GM23338 (cell line): ENCODE results near the gene GRID1. TPM values are rescaled to one million over a fixed set of nuclear protein-coding genes. Genes with fewer than 3 reads are reported as not detected.

ENCODE experiments used
- ATAC-seq: fragments of 200-7000 bp; cut with Tn5 transposase; 3 replicates; pipeline ENCODE4 v1.9.1; 2020
- DNase-seq: peaks from one replicate; pipeline ENCODE4 v3.0.0-alpha.2; 2015; ENCODE audit warnings: low spot score
- H2AFZ ChIP-seq: fragments of 200-600 bp; sonication (generic); 2 replicates; pipeline ENCODE4 v1.8.0; 2016; ENCODE audit warnings: antibody characterized with exemption, mild to moderate bottlenecking, moderate library complexity
- H3F3A ChIP-seq: fragments of 200-600 bp; sonication (generic); replicated peaks from 2 replicates; pipeline ENCODE4 v1.8.0; 2017; ENCODE audit warnings: antibody characterized with exemption, mixed run types, low read depth
- H3K27ac ChIP-seq: fragments of 200-600 bp; sonication (generic); 2 replicates; pipeline ENCODE4 v1.6.1; 2016; ENCODE audit warnings: low read depth
- H3K27me3 ChIP-seq: fragments of 200-600 bp; sonication (generic); 2 replicates; pipeline ENCODE4 v1.8.0; 2016; ENCODE audit warnings: mild to moderate bottlenecking, mixed run types, moderate library complexity; ENCODE audit not compliant: insufficient read depth
- H3K36me3 ChIP-seq: fragments of 200-600 bp; sonication (generic); 2 replicates; pipeline ENCODE4 v1.8.0; 2016; ENCODE audit warnings: mild to moderate bottlenecking; ENCODE audit not compliant: insufficient read depth
- H3K4me1 ChIP-seq: fragments of 200-600 bp; sonication (generic); 2 replicates; pipeline ENCODE4 v1.8.0; 2016; ENCODE audit warnings: mild to moderate bottlenecking, moderate library complexity; ENCODE audit not compliant: insufficient read depth
- H3K4me2 ChIP-seq: fragments of 200-600 bp; sonication (generic); 2 replicates; pipeline ENCODE4 v1.7.1; 2017; ENCODE audit warnings: mixed run types
- H3K4me3 ChIP-seq: fragments of 200-600 bp; sonication (generic); 2 replicates; pipeline ENCODE4 v1.6.1; 2016; ENCODE audit warnings: mixed run types
- H3K79me2 ChIP-seq: fragments of 200-600 bp; sonication (generic); replicated peaks from 2 replicates; pipeline ENCODE4 v1.8.0; 2017; ENCODE audit warnings: mild to moderate bottlenecking; ENCODE audit not compliant: insufficient read depth
- H3K9me2 ChIP-seq: fragments of 200-600 bp; sonication (generic); 2 replicates; pipeline ENCODE4 v1.8.0; 2017; ENCODE audit not compliant: insufficient read depth
- H4K20me1 ChIP-seq: fragments of 200-600 bp; sonication (generic); replicated peaks from 2 replicates; pipeline ENCODE4 v1.8.0; 2017; ENCODE audit warnings: mild to moderate bottlenecking; ENCODE audit not compliant: insufficient read depth
- H3K27ac Mint-ChIP-seq: 2 replicates; pipeline ENCODE4 v1.8.0; 2020; ENCODE audit warnings: inconsistent platforms, mild to moderate bottlenecking, moderate library complexity, mixed read lengths
- H3K27me3 Mint-ChIP-seq: 3 replicates; pipeline ENCODE4 v1.8.0; 2022; ENCODE audit warnings: low read depth, mild to moderate bottlenecking, moderate library complexity, mixed read lengths, inconsistent platforms; ENCODE audit not compliant: insufficient read depth, poor library complexity
- H3K36me3 Mint-ChIP-seq: 3 replicates; pipeline ENCODE4 v1.8.0; 2021; ENCODE audit warnings: low read depth, mild to moderate bottlenecking, inconsistent platforms, moderate library complexity, mixed read lengths
- H3K4me1 Mint-ChIP-seq: 3 replicates; pipeline ENCODE4 v1.8.0; 2020; ENCODE audit warnings: mild to moderate bottlenecking, inconsistent platforms, mixed read lengths
- H3K4me3 Mint-ChIP-seq: 3 replicates; pipeline ENCODE4 v1.8.0; 2021; ENCODE audit warnings: moderate library complexity, mild to moderate bottlenecking, inconsistent platforms, mixed read lengths
- H3K9me3 Mint-ChIP-seq: 3 replicates; pipeline ENCODE4 v1.8.0; 2020; ENCODE audit warnings: moderate library complexity, mild to moderate bottlenecking, inconsistent platforms, mixed read lengths
- CREB1 ChIP-seq: fragments of 250-450 bp; sonication (Bioruptor Pico); IDR thresholded peaks from 2 replicates; pipeline ENCODE4 v1.5.0; 2020; ENCODE audit warnings: low read depth, mild to moderate bottlenecking, moderate library complexity
- EZH2 ChIP-seq: fragments of 200-600 bp; sonication (generic); IDR thresholded peaks from one replicate; pipeline ENCODE4 v1.8.0; 2017; ENCODE audit warnings: antibody characterized with exemption, mild to moderate bottlenecking, low read depth; ENCODE audit not compliant: unreplicated experiment
- EZH2phosphoT487 ChIP-seq: fragments of 200-600 bp; sonication (generic); IDR thresholded peaks from one replicate; pipeline ENCODE4 v1.8.1; 2018; ENCODE audit warnings: antibody characterized with exemption; ENCODE audit not compliant: unreplicated experiment
- JUNB ChIP-seq: IDR thresholded peaks from one replicate; pipeline ENCODE4 v1.6.1; 2016; ENCODE audit warnings: antibody characterized with exemption; ENCODE audit not compliant: unreplicated experiment
- NANOG ChIP-seq: IDR thresholded peaks from 2 replicates; pipeline ENCODE4 v1.6.1; 2016; ENCODE audit warnings: antibody characterized with exemption, borderline replicate concordance
- POLR2AphosphoS5 ChIP-seq: IDR thresholded peaks from 2 replicates; pipeline ENCODE4 v1.6.1; 2016; ENCODE audit warnings: antibody characterized with exemption, low read depth
- REST ChIP-seq: IDR thresholded peaks from one replicate; pipeline ENCODE4 v1.6.1; 2018; ENCODE audit warnings: antibody characterized with exemption; ENCODE audit not compliant: unreplicated experiment
- STAT1 ChIP-seq: IDR thresholded peaks from one replicate; pipeline ENCODE4 v1.6.1; 2016; ENCODE audit warnings: antibody characterized with exemption; ENCODE audit not compliant: unreplicated experiment
- ZNF114 ChIP-seq: fragments of 250-450 bp; sonication (Bioruptor Pico); IDR thresholded peaks from 2 replicates; pipeline ENCODE4 v1.5.0; 2020; ENCODE audit warnings: mild to moderate bottlenecking, moderate library complexity
- ZNF331 ChIP-seq: fragments of 250-450 bp; sonication (Bioruptor Pico); IDR thresholded peaks from 2 replicates; pipeline ENCODE4 v1.5.0; 2020; ENCODE audit warnings: low read depth, mild to moderate bottlenecking, moderate library complexity
- ZNF462 ChIP-seq: fragments of 250-450 bp; sonication (Bioruptor Pico); IDR thresholded peaks from 2 replicates; pipeline ENCODE4 v1.5.0; 2020; ENCODE audit warnings: mild to moderate bottlenecking, moderate library complexity
- polyA plus RNA-seq: library from polyadenylated mRNA; unstranded; fragments of >200 nt; fragmentation: Nextera tagmentation; extraction: Ambion mirVana; gene quantifications from 2 replicates; pipeline ENCODE4 v1.2.1, GENCODE V29; 2016
- total RNA-seq: library from RNA; depleted of rRNA; stranded (reverse); fragments of >200 nt; shearing (Covaris generic); gene quantifications from 2 replicates; pipeline ENCODE4 v1.2.3, GENCODE V29; 2014
- TF ChIP-seq, protein P1 (sequence below), 2 experiments: fragments of 200-600 bp in 1 of 2; sonication (generic) in 1 of 2; conservative IDR thresholded peaks; 2 replicates each; pipeline versions ENCODE4 v1.5.1 to v1.6.1; 2016 to 2017; ENCODE audit warnings: antibody characterized with exemption in 2 of 2, low read depth in 2 of 2, mild to moderate bottlenecking in 2 of 2, moderate library complexity in 1 of 2
- TF ChIP-seq, protein P2 (sequence below): IDR thresholded peaks from 2 replicates; pipeline ENCODE4 v1.6.1; 2016; ENCODE audit warnings: antibody characterized with exemption

The GRID1 gene
- total and polyA plus RNA-seq, 2 experiments from 2014 or later, result 0.14 to 0.15 TPM

DNA sequence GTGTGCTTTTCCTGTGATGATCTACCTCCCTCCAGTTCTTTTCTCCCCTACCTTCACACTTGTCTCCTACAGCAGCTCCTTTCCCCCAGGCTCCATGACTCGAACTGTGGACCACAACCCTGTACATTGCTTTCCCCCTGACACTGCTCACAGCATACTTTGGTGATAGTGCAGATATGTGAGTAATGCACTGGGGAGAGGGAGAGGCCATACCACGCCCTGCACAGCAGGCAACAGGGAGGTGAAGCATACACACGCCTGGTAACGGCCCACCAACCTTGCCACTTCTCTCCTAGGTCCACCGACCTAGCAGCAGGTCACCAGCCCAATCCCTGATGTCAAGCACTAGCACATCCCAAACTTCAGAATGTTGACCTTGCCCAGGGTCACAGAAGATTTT lies 238.2 kb downstream of the GRID1 start:
- Mint-ChIP-seq H3K27ac (no peak overlapping the region), H3K9me3 (peaks cover 58% of the 10 kb centered on the region), H3K4me1 (no peaks in the 10 kb centered on the region), H3K27me3 (peaks cover 6% of the 10 kb centered on the region), H3K4me3 (no peak overlapping the region), H3K36me3 (peaks cover 6% of the 10 kb centered on the region; the same call in 2 of the 3 replicates)
- Histone ChIP-seq H3K79me2 (no peaks in the 10 kb centered on the region), H3K4me2 (no peak overlapping the region), H3K36me3 (no peaks in the 10 kb centered on the region), H4K20me1 (no peaks in the 10 kb centered on the region), H3F3A (no peaks in the 10 kb centered on the region), H2AFZ (no peak overlapping the region), H3K27ac (no peak overlapping the region), H3K4me1 (no peaks in the 10 kb centered on the region), H3K4me3 (no peak overlapping the region), H3K9me2 (no peaks in the 10 kb centered on the region), H3K27me3 (no peaks in the 10 kb centered on the region)
- TF ChIP-seq EZH2phosphoT487 (no peak), ZNF331 (CRISPR knock-in tag) (no peak), CREB1 (CRISPR knock-in tag) (no peak), NANOG (no peak), EZH2 (no peak), REST (no peak), ZNF114 (no peak), POLR2AphosphoS5 (no peak), ZNF462 (CRISPR knock-in tag) (no peak), STAT1 (no peak), JUNB (no peak)
- TF ChIP-seq, protein P1, sequence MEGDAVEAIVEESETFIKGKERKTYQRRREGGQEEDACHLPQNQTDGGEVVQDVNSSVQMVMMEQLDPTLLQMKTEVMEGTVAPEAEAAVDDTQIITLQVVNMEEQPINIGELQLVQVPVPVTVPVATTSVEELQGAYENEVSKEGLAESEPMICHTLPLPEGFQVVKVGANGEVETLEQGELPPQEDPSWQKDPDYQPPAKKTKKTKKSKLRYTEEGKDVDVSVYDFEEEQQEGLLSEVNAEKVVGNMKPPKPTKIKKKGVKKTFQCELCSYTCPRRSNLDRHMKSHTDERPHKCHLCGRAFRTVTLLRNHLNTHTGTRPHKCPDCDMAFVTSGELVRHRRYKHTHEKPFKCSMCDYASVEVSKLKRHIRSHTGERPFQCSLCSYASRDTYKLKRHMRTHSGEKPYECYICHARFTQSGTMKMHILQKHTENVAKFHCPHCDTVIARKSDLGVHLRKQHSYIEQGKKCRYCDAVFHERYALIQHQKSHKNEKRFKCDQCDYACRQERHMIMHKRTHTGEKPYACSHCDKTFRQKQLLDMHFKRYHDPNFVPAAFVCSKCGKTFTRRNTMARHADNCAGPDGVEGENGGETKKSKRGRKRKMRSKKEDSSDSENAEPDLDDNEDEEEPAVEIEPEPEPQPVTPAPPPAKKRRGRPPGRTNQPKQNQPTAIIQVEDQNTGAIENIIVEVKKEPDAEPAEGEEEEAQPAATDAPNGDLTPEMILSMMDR (conservative IDR thresholded peaks at IDR 0.05; ENCODE audit: low read depth in 2 of 2), result no peak
- TF ChIP-seq, protein P2, sequence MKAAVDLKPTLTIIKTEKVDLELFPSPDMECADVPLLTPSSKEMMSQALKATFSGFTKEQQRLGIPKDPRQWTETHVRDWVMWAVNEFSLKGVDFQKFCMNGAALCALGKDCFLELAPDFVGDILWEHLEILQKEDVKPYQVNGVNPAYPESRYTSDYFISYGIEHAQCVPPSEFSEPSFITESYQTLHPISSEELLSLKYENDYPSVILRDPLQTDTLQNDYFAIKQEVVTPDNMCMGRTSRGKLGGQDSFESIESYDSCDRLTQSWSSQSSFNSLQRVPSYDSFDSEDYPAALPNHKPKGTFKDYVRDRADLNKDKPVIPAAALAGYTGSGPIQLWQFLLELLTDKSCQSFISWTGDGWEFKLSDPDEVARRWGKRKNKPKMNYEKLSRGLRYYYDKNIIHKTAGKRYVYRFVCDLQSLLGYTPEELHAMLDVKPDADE, result no peak
- DNase-seq (no peak), ATAC-seq (no peak)
